ENCODE results near the gene FGF14. TPM values are rescaled to one million over a fixed set of nuclear protein-coding genes. Genes with fewer than 3 reads are reported as not detected.

Gene FGF14
- total RNA-seq, 1 experiment from 2014 or later = not detected

- DNase-seq (ENCODE audit: low spot score) = no peak
- in situ Hi-C loops (cut with HindIII; ENCODE audit: low sequenced_read_pairs) = no loop called here
Measured at GRCh38 chr13:101811881-101812280, 590.0 kb downstream of the FGF14 start.

GRCh38 chr13:101811284-101811839 lies 590.5 kb downstream of the FGF14 start:
- in situ Hi-C loops (cut with HindIII; ENCODE audit: low sequenced_read_pairs) = no loop called here
- DNase-seq (ENCODE audit: low spot score) = no peak

GRCh38 chr13:101799196-101799595 lies 602.7 kb downstream of the FGF14 start:
- in situ Hi-C loops (cut with HindIII; ENCODE audit: low sequenced_read_pairs) = no loop called here
- no peak for DNase-seq (ENCODE audit: low spot score)

- no peak for DNase-seq (ENCODE audit: low spot score)
- in situ Hi-C loops (cut with HindIII; ENCODE audit: low sequenced_read_pairs) = no loop called here
Measured at GRCh38 chr13:101798437-101798836, 603.4 kb downstream of the FGF14 start.

- in situ Hi-C loops (cut with HindIII; ENCODE audit: low sequenced_read_pairs) = no loop called here
- no peak for DNase-seq (ENCODE audit: low spot score)
Measured at GRCh38 chr13:101795460-101795859, 606.4 kb downstream of the FGF14 start.

- in situ Hi-C loops (cut with HindIII; ENCODE audit: low sequenced_read_pairs) = no loop called here
- DNase-seq (ENCODE audit: low spot score) = peak; percentile 92
Measured at GRCh38 chr13:101795025-101795424, 606.8 kb downstream of the FGF14 start.

GRCh38 chr13:101792189-101792588 lies 609.7 kb downstream of the FGF14 start:
- no peak for DNase-seq (ENCODE audit: low spot score)
- in situ Hi-C loops (cut with HindIII; ENCODE audit: low sequenced_read_pairs) = no loop called here

GRCh38 chr13:101785858-101786257 lies 616.0 kb downstream of the FGF14 start:
- in situ Hi-C loops (cut with HindIII; ENCODE audit: low sequenced_read_pairs) = no loop called here
- peak; percentile 72 for DNase-seq (ENCODE audit: low spot score)

GRCh38 chr13:101784313-101784712 lies 617.5 kb downstream of the FGF14 start:
- in situ Hi-C loops (cut with HindIII; ENCODE audit: low sequenced_read_pairs) = no loop called here

GRCh38 chr13:101783554-101783953 lies 618.3 kb downstream of the FGF14 start:
- in situ Hi-C loops (cut with HindIII; ENCODE audit: low sequenced_read_pairs) = no loop called here
- DNase-seq (ENCODE audit: low spot score) = no peak

More at GRCh38 chr13:101784313-101784712, 617.5 kb downstream of the FGF14 start:
- no peak for DNase-seq (ENCODE audit: low spot score)

GRCh38 chr13:101780211-101780610 lies 621.6 kb downstream of the FGF14 start:
- in situ Hi-C loops (cut with HindIII; ENCODE audit: low sequenced_read_pairs) = no loop called here
- DNase-seq (ENCODE audit: low spot score) = no peak

GRCh38 chr13:101779147-101779546 lies 622.7 kb downstream of the FGF14 start:
- in situ Hi-C loops (cut with HindIII; ENCODE audit: low sequenced_read_pairs) = no loop called here
- DNase-seq (ENCODE audit: low spot score) = no peak

- no peak for DNase-seq (ENCODE audit: low spot score)
- in situ Hi-C loops (cut with HindIII; ENCODE audit: low sequenced_read_pairs) = no loop called here
Measured at GRCh38 chr13:101775267-101775666, 626.6 kb downstream of the FGF14 start.

- no peak for DNase-seq (ENCODE audit: low spot score)
- in situ Hi-C loops (cut with HindIII; ENCODE audit: low sequenced_read_pairs) = no loop called here
Measured at GRCh38 chr13:101774393-101774792, 627.5 kb downstream of the FGF14 start.

GRCh38 chr13:101773062-101773461 lies 628.8 kb downstream of the FGF14 start:
- no peak for DNase-seq (ENCODE audit: low spot score)
- in situ Hi-C loops (cut with HindIII; ENCODE audit: low sequenced_read_pairs) = no loop called here

GRCh38 chr13:101767131-101767530 lies 634.7 kb downstream of the FGF14 start:
- no peak for DNase-seq (ENCODE audit: low spot score)
- in situ Hi-C loops (cut with HindIII; ENCODE audit: low sequenced_read_pairs) = no loop called here

GRCh38 chr13:101763191-101763590 lies 638.7 kb downstream of the FGF14 start:
- in situ Hi-C loops (cut with HindIII; ENCODE audit: low sequenced_read_pairs) = no loop called here

GRCh38 chr13:101757446-101758039 lies 644.3 kb downstream of the FGF14 start:
- DNase-seq (ENCODE audit: low spot score) = peak; percentile 56
- in situ Hi-C loops (cut with HindIII; ENCODE audit: low sequenced_read_pairs) = no loop called here

More at GRCh38 chr13:101763191-101763590, 638.7 kb downstream of the FGF14 start:
- DNase-seq (ENCODE audit: low spot score) = no peak

- in situ Hi-C loops (cut with HindIII; ENCODE audit: low sequenced_read_pairs) = no loop called here
- DNase-seq (ENCODE audit: low spot score) = no peak
Measured at GRCh38 chr13:101755228-101755887, 646.5 kb downstream of the FGF14 start.

- no peak for DNase-seq (ENCODE audit: low spot score)
- in situ Hi-C loops (cut with HindIII; ENCODE audit: low sequenced_read_pairs) = no loop called here
Measured at GRCh38 chr13:101752432-101752831, 649.4 kb downstream of the FGF14 start.

- no peak for DNase-seq (ENCODE audit: low spot score)
- in situ Hi-C loops (cut with HindIII; ENCODE audit: low sequenced_read_pairs) = no loop called here
Measured at GRCh38 chr13:101751488-101751887, 650.4 kb downstream of the FGF14 start.

All from G401 (cell line).